SK-N-SH (cell line): ENCODE results near the gene ARMC9. TPM values are rescaled to one million over a fixed set of nuclear protein-coding genes. Genes with fewer than 3 reads are reported as not detected.

Source experiments
- CTCF ChIA-PET: fragments of 300-600, 350-600 bp; formaldehyde crosslinking; extraction: SDS; loops from one replicate; lab custom pipeline; 2021; lab: Yijun Ruan, JAX
- POLR2A ChIA-PET: fragments of 350-600 bp; sonication (Branson Sonifier 250); formaldehyde crosslinking; extraction: SDS; loops from one replicate; lab custom pipeline; 2020; ENCODE audit warnings: antibody characterized with exemption, inconsistent platforms; lab: Yijun Ruan, JAX
- DNase-seq: peaks from one replicate; pipeline ENCODE4 v3.0.0; 2012
- H2AFZ ChIP-seq: fragments of 200-600 bp; sonication (generic); 2 replicates; pipeline ENCODE4 v1.8.1; 2016; ENCODE audit warnings: antibody characterized with exemption, mild to moderate bottlenecking, low read depth
- H3F3A ChIP-seq: fragments of 200-600 bp; sonication (generic); replicated peaks from 2 replicates; pipeline ENCODE3; 2016; ENCODE audit warnings: antibody characterized with exemption, mild to moderate bottlenecking; ENCODE audit not compliant: insufficient read depth
- H3K27ac ChIP-seq, 2 experiments: fragments of 200-500 bp in 1 of 2; fragments of 200-600 bp in 1 of 2; sonication (Bioruptor generic) in 1 of 2; sonication (generic), shearing (Covaris generic) in 1 of 2; 2 replicates each; pipeline versions ENCODE4 v1.5.1 to v1.6.1; 2014 to 2016; ENCODE audit warnings: low read depth in 2 of 2, inconsistent platforms in 1 of 2, low read length in 1 of 2, mild to moderate bottlenecking in 1 of 2, mixed read lengths in 1 of 2
- H3K27me3 ChIP-seq: fragments of 200-600 bp; sonication (generic), shearing (Covaris generic); 2 replicates; pipeline ENCODE4 v1.6.1; 2016; ENCODE audit warnings: mixed run types; ENCODE audit not compliant: insufficient read depth
- H3K36me3 ChIP-seq, 2 experiments: fragments of 200-500 bp in 1 of 2; fragments of 200-600 bp in 1 of 2; sonication (Bioruptor generic) in 1 of 2; sonication (generic) in 1 of 2; replicated peaks in 1 of 2; 2 replicates each; pipeline versions ENCODE3 to v1.5.1; 2014 to 2016; ENCODE audit warnings: low read length in 1 of 2, mild to moderate bottlenecking in 1 of 2; ENCODE audit not compliant: insufficient read depth in 2 of 2, control insufficient read depth in 1 of 2
- H3K4me1 ChIP-seq, 2 experiments: fragments of 200-500 bp in 1 of 2; fragments of 200-600 bp in 1 of 2; sonication (Bioruptor generic) in 1 of 2; sonication (generic), shearing (Covaris generic) in 1 of 2; 2 replicates each; pipeline versions ENCODE4 v1.5.1 to v1.6.1; 2014 to 2016; ENCODE audit warnings: low read depth in 1 of 2, low read length in 1 of 2, mixed run types in 1 of 2; ENCODE audit not compliant: insufficient read depth in 2 of 2, control insufficient read depth in 1 of 2
- H3K4me2 ChIP-seq: fragments of 200-600 bp; sonication (generic), shearing (Covaris generic); 2 replicates; pipeline ENCODE4 v1.6.1; 2017; ENCODE audit warnings: mixed run types
- H3K4me3 ChIP-seq, 2 experiments: fragments of 200-500 bp in 1 of 2; fragments of 200-600 bp in 1 of 2; sonication (Bioruptor generic) in 1 of 2; sonication (generic), shearing (Covaris generic) in 1 of 2; 2 replicates each; pipeline versions ENCODE4 v1.5.1 to v1.8.1; 2014 to 2016; ENCODE audit warnings: low read depth in 2 of 2, inconsistent platforms in 1 of 2, low read length in 1 of 2, mild to moderate bottlenecking in 1 of 2, mixed read lengths in 1 of 2, moderate library complexity in 1 of 2
- H3K79me2 ChIP-seq: fragments of 200-600 bp; sonication (generic); 2 replicates; pipeline ENCODE4 v1.8.1; 2017; ENCODE audit warnings: mild to moderate bottlenecking; ENCODE audit not compliant: insufficient read depth
- H3K9ac ChIP-seq: fragments of 200-600 bp; sonication (generic); 2 replicates; pipeline ENCODE4 v1.6.1; 2017; ENCODE audit warnings: mixed run types
- H3K9me2 ChIP-seq: fragments of 200-600 bp; sonication (generic); 2 replicates; pipeline ENCODE4 v1.6.1; 2017; ENCODE audit warnings: mixed run types
- H3K9me3 ChIP-seq: fragments of 200-600 bp; sonication (generic); 2 replicates; pipeline ENCODE4 v1.6.1; 2017; ENCODE audit warnings: mixed run types, mild to moderate bottlenecking, moderate library complexity
- H4K20me1 ChIP-seq: fragments of 200-600 bp; sonication (generic); 2 replicates; pipeline ENCODE4 v1.6.1; 2017; ENCODE audit warnings: mild to moderate bottlenecking, mixed run types; ENCODE audit not compliant: insufficient read depth
- CHD2 ChIP-seq: fragments of 150-350 bp; IDR thresholded peaks from 2 replicates; pipeline ENCODE4 v1.6.1; 2018; ENCODE audit warnings: low read length; ENCODE audit not compliant: partially characterized antibody
- EZH2phosphoT487 ChIP-seq: fragments of 200-600 bp; sonication (generic); IDR thresholded peaks from 2 replicates; pipeline ENCODE4 v1.6.1; 2017; ENCODE audit warnings: low read depth, mixed run types, mild to moderate bottlenecking, antibody characterized with exemption, moderate library complexity, borderline replicate concordance
- JUND ChIP-seq: IDR thresholded peaks from 2 replicates; pipeline ENCODE4 v1.4.0; 2012
- MXI1 ChIP-seq: IDR thresholded peaks from 2 replicates; pipeline ENCODE4 v1.6.1; 2012; ENCODE audit warnings: mild to moderate bottlenecking, low read depth, low read length, improper control_type of control experiment
- NFIC ChIP-seq: IDR thresholded peaks from 2 replicates; pipeline ENCODE4 v1.4.0; 2012; ENCODE audit warnings: borderline replicate concordance
- POLR2AphosphoS5 ChIP-seq: IDR thresholded peaks from 2 replicates; pipeline ENCODE4 v1.6.1; 2012; ENCODE audit warnings: low read depth, low read length
- RAD21 ChIP-seq: IDR thresholded peaks from 2 replicates; pipeline ENCODE4 v1.6.1; 2012; ENCODE audit warnings: mild to moderate bottlenecking, low read length
- RCOR1 ChIP-seq: fragments of 150-350 bp; IDR thresholded peaks from 2 replicates; pipeline ENCODE4 v1.6.1; 2017; ENCODE audit warnings: antibody characterized with exemption, low read length
- RFX5 ChIP-seq: IDR thresholded peaks from 2 replicates; pipeline ENCODE4 v1.6.1; 2012; ENCODE audit warnings: mild to moderate bottlenecking, improper control_type of control experiment, low read length
- SIN3A ChIP-seq: IDR thresholded peaks from 2 replicates; pipeline ENCODE4 v1.6.1; 2012; ENCODE audit warnings: low read depth, mild to moderate bottlenecking, low read length, moderate library complexity, borderline replicate concordance
- SMC3 ChIP-seq: IDR thresholded peaks from 2 replicates; pipeline ENCODE4 v1.6.1; 2012; ENCODE audit warnings: low read depth, low read length, improper control_type of control experiment
- YY1 ChIP-seq: IDR thresholded peaks from 2 replicates; pipeline ENCODE4 v1.4.0; 2012; ENCODE audit warnings: low read depth, mild to moderate bottlenecking
- WGBS: methylation state at CpG from one replicate; pipeline ENCODE4 v1.1.6; 2017; ENCODE audit warnings: low lambda C conversion rate; 5-methylcytosine and 5-hydroxymethylcytosine counted together
- polyA plus RNA-seq, 3 experiments: library from polyadenylated mRNA; depleted of rRNA; stranded (reverse); fragments of >200 nt; gene quantifications; 2 replicates each; pipeline ENCODE4 v1.2.3, GENCODE V29; 2012
- TF ChIP-seq, protein P1 (sequence below): fragments of 150-350 bp; IDR thresholded peaks from 2 replicates; pipeline ENCODE4 v1.6.1; 2017; ENCODE audit warnings: antibody characterized with exemption, low read length, low read depth, borderline replicate concordance
- TF ChIP-seq, protein P2 (sequence below): IDR thresholded peaks from 2 replicates; pipeline ENCODE4 v1.6.1; 2012; ENCODE audit warnings: mild to moderate bottlenecking, low read depth, low read length, moderate library complexity
- TF ChIP-seq, protein P3 (sequence below): IDR thresholded peaks from 2 replicates; pipeline ENCODE4 v1.4.0; 2012; ENCODE audit warnings: low read depth
- TF ChIP-seq, protein P4 (sequence below): fragments of 150-350 bp; IDR thresholded peaks from 2 replicates; pipeline ENCODE4 v1.6.1; 2016; ENCODE audit warnings: mild to moderate bottlenecking, low read depth, low read length
- TF ChIP-seq, protein P5 (sequence below): fragments of 200-600 bp; sonication (generic); IDR thresholded peaks from 2 replicates; pipeline ENCODE4 v1.6.1; 2017; ENCODE audit warnings: antibody characterized with exemption, mild to moderate bottlenecking, moderate library complexity
- TF ChIP-seq, protein P6 (sequence below): IDR thresholded peaks from 2 replicates; pipeline ENCODE4 v1.4.0; 2012; ENCODE audit warnings: low read depth, borderline replicate concordance
- TF ChIP-seq, protein P7 (sequence below): IDR thresholded peaks from 2 replicates; pipeline ENCODE4; 2012

Gene ARMC9
- polyA plus RNA-seq, 1 of the 3 experiments (the other 2 are of a cell fraction), result 25.3 TPM

DNA sequence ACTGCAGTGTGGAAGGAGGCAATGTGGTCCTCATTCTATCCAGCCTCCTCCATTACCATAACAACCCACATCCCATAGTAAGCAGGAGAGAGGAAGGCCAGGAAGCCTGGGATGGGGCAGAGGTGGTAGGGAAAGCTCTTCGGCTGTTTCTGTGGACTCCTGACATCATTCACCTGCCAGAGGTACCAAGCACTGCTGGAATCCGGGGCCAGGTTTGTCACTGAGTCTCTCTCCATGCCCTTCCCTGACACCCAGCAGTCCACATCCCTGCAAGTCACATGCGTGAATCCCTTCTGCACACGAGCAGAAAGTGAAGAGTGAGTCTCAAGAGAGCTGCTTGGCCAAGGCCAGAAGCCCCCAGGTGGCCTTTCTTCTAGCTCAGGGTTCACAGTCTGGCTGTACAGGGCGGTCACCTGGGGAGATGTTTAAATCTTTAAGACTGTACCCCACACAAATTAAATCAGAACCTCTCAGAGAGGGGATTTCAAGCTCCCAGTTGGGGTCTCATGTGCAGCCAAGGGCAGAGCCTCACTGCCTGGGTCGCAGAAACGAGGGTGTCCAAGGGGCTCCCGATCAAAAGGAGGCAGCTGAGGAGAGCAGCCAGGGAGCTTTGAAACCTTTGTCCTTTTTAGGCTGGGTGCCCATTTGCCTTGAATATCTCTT lies 94.2 kb downstream of the ARMC9 start:
- H3K4me2 ChIP-seq, result no peak overlapping the region
- H3K27ac ChIP-seq, result no peak overlapping the region
- TF ChIP-seq, protein P1, sequence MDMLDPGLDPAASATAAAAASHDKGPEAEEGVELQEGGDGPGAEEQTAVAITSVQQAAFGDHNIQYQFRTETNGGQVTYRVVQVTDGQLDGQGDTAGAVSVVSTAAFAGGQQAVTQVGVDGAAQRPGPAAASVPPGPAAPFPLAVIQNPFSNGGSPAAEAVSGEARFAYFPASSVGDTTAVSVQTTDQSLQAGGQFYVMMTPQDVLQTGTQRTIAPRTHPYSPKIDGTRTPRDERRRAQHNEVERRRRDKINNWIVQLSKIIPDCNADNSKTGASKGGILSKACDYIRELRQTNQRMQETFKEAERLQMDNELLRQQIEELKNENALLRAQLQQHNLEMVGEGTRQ, result no peak
- TF ChIP-seq, protein P2, sequence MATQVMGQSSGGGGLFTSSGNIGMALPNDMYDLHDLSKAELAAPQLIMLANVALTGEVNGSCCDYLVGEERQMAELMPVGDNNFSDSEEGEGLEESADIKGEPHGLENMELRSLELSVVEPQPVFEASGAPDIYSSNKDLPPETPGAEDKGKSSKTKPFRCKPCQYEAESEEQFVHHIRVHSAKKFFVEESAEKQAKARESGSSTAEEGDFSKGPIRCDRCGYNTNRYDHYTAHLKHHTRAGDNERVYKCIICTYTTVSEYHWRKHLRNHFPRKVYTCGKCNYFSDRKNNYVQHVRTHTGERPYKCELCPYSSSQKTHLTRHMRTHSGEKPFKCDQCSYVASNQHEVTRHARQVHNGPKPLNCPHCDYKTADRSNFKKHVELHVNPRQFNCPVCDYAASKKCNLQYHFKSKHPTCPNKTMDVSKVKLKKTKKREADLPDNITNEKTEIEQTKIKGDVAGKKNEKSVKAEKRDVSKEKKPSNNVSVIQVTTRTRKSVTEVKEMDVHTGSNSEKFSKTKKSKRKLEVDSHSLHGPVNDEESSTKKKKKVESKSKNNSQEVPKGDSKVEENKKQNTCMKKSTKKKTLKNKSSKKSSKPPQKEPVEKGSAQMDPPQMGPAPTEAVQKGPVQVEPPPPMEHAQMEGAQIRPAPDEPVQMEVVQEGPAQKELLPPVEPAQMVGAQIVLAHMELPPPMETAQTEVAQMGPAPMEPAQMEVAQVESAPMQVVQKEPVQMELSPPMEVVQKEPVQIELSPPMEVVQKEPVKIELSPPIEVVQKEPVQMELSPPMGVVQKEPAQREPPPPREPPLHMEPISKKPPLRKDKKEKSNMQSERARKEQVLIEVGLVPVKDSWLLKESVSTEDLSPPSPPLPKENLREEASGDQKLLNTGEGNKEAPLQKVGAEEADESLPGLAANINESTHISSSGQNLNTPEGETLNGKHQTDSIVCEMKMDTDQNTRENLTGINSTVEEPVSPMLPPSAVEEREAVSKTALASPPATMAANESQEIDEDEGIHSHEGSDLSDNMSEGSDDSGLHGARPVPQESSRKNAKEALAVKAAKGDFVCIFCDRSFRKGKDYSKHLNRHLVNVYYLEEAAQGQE, result no peak
- no peak for TF ChIP-seq MXI1
- no peak for TF ChIP-seq NFIC
- no peak for TF ChIP-seq EZH2phosphoT487
- no peak for TF ChIP-seq POLR2AphosphoS5
- no peak for TF ChIP-seq SMC3
- TF ChIP-seq RCOR1, result no peak
- TF ChIP-seq, protein P3, sequence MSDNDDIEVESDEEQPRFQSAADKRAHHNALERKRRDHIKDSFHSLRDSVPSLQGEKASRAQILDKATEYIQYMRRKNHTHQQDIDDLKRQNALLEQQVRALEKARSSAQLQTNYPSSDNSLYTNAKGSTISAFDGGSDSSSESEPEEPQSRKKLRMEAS, result no peak
- no peak for TF ChIP-seq YY1
- TF ChIP-seq RAD21, result no peak
- TF ChIP-seq, protein P4, sequence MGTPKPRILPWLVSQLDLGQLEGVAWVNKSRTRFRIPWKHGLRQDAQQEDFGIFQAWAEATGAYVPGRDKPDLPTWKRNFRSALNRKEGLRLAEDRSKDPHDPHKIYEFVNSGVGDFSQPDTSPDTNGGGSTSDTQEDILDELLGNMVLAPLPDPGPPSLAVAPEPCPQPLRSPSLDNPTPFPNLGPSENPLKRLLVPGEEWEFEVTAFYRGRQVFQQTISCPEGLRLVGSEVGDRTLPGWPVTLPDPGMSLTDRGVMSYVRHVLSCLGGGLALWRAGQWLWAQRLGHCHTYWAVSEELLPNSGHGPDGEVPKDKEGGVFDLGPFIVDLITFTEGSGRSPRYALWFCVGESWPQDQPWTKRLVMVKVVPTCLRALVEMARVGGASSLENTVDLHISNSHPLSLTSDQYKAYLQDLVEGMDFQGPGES, result no peak
- no peak for TF ChIP-seq CHD2
- no peak for TF ChIP-seq RFX5
- TF ChIP-seq, protein P5, sequence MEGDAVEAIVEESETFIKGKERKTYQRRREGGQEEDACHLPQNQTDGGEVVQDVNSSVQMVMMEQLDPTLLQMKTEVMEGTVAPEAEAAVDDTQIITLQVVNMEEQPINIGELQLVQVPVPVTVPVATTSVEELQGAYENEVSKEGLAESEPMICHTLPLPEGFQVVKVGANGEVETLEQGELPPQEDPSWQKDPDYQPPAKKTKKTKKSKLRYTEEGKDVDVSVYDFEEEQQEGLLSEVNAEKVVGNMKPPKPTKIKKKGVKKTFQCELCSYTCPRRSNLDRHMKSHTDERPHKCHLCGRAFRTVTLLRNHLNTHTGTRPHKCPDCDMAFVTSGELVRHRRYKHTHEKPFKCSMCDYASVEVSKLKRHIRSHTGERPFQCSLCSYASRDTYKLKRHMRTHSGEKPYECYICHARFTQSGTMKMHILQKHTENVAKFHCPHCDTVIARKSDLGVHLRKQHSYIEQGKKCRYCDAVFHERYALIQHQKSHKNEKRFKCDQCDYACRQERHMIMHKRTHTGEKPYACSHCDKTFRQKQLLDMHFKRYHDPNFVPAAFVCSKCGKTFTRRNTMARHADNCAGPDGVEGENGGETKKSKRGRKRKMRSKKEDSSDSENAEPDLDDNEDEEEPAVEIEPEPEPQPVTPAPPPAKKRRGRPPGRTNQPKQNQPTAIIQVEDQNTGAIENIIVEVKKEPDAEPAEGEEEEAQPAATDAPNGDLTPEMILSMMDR, result no peak
- no peak for TF ChIP-seq SIN3A
- no peak for TF ChIP-seq JUND
- TF ChIP-seq, protein P6, sequence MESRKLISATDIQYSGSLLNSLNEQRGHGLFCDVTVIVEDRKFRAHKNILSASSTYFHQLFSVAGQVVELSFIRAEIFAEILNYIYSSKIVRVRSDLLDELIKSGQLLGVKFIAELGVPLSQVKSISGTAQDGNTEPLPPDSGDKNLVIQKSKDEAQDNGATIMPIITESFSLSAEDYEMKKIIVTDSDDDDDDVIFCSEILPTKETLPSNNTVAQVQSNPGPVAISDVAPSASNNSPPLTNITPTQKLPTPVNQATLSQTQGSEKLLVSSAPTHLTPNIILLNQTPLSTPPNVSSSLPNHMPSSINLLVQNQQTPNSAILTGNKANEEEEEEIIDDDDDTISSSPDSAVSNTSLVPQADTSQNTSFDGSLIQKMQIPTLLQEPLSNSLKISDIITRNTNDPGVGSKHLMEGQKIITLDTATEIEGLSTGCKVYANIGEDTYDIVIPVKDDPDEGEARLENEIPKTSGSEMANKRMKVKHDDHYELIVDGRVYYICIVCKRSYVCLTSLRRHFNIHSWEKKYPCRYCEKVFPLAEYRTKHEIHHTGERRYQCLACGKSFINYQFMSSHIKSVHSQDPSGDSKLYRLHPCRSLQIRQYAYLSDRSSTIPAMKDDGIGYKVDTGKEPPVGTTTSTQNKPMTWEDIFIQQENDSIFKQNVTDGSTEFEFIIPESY, result no peak
- TF ChIP-seq, protein P7, sequence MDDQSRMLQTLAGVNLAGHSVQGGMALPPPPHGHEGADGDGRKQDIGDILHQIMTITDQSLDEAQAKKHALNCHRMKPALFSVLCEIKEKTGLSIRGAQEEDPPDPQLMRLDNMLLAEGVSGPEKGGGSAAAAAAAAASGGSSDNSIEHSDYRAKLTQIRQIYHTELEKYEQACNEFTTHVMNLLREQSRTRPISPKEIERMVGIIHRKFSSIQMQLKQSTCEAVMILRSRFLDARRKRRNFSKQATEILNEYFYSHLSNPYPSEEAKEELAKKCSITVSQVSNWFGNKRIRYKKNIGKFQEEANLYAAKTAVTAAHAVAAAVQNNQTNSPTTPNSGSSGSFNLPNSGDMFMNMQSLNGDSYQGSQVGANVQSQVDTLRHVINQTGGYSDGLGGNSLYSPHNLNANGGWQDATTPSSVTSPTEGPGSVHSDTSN, result no peak
- TF ChIP-seq, all 33 proteins: peak for 0
- Histone ChIP-seq H3K27me3 (no peaks in the 10 kb centered on the region), H4K20me1 (no peaks in the 10 kb centered on the region), H2AFZ (no peak overlapping the region), H3K9me3 (no peaks in the 10 kb centered on the region), H3K4me3 (no peak overlapping the region), H3K4me1 (no peaks in the 10 kb centered on the region; a peak in 1 of 4 replicates), H3K36me3 (peaks cover 27 to 50% of the 10 kb centered on the region in 2 experiments), H3K79me2 (no peaks in the 10 kb centered on the region), H3K9ac (no peak overlapping the region), H3F3A (peaks cover 5% of the 10 kb centered on the region), H3K9me2 (no peaks in the 10 kb centered on the region)
- POLR2A ChIA-PET, result no interaction called here
- 93% methylated on average over 6 of the region's 8 CpGs for WGBS
- DNase-seq, result no peak
- CTCF ChIA-PET, result interaction anchor here (0.7 to 16.3 kb wide), 4 partner anchors 20 to 116 kb away, joined by 3 to 302 read pairs (median 5); no protein-coding TSS in a partner anchor
